Measurements from ENCODE around the gene FST. TPM values are rescaled to one million over a fixed set of nuclear protein-coding genes. Genes with fewer than 3 reads are reported as not detected.

FST gene
- total RNA-seq, 1 experiment from 2014 or later = not detected

- Histone ChIP-seq H3K36me3 (ENCODE audit: insufficient read depth, low read length, poor library complexity, severe bottlenecking) (no peaks in the 10 kb centered on the region), H3K27ac (ENCODE audit: low read depth, low read length, poor library complexity, severe bottlenecking) (no peak overlapping the region), H3K9me3 (ENCODE audit: low read depth, low read length, poor library complexity, severe bottlenecking) (no peaks in the 10 kb centered on the region), H3K4me3 (ENCODE audit: low read depth, low read length, poor library complexity, severe bottlenecking) (no peak overlapping the region), H3K4me1 (ENCODE audit: insufficient read depth, low read length, poor library complexity, severe bottlenecking) (no peaks in the 10 kb centered on the region), H3K27me3 (replicated peaks; ENCODE audit: insufficient read depth, low read depth, low read length, poor library complexity) (no peaks in the 10 kb centered on the region)
- DNase-seq (ENCODE audit: low spot score) = no peak
- ChIA-PET CTCF (interaction anchor here (0.7 kb wide), 1 partner anchor 9 kb away, joined by 8 read pairs; no protein-coding TSS in a partner anchor), POLR2A (ENCODE audit: low non-redundant PET) (no interaction called here)
- TF ChIP-seq CTCF (conservative IDR thresholded peaks at IDR 0.05; ENCODE audit: low read depth, low read length) (no peak), EZH2 (IDR thresholded peaks at IDR 0.05; ENCODE audit: borderline replicate concordance, low read depth, low read length, poor library complexity, severe bottlenecking) (no peak)
- BruUV-seq (replicated peaks) = no TSS peak
- intact Hi-C loops (cut with micrococcal nuclease; ENCODE audit: unreplicated experiment) = no loop called here
Measured at GRCh38 chr5:53434541-53434940, 45.9 kb upstream of the FST start.

GRCh38 chr5:53436480-53437191 is 43.8 kb upstream of the FST start:
- ChIA-PET CTCF (no interaction called here), POLR2A (ENCODE audit: low non-redundant PET) (no interaction called here)
- no peaks in the 10 kb centered on the region for H3K27me3 ChIP-seq (replicated peaks; ENCODE audit: insufficient read depth, low read depth, low read length, poor library complexity)
- H3K9me3 ChIP-seq (ENCODE audit: low read depth, low read length, poor library complexity, severe bottlenecking) = no peaks in the 10 kb centered on the region
- TF ChIP-seq CTCF (conservative IDR thresholded peaks at IDR 0.05; ENCODE audit: low read depth, low read length) (no peak), EZH2 (IDR thresholded peaks at IDR 0.05; ENCODE audit: borderline replicate concordance, low read depth, low read length, poor library complexity, severe bottlenecking) (no peak)
- no peaks in the 10 kb centered on the region for H3K36me3 ChIP-seq (ENCODE audit: insufficient read depth, low read length, poor library complexity, severe bottlenecking)
- DNase-seq (ENCODE audit: low spot score) = no peak
- BruUV-seq (replicated peaks) = no TSS peak
- intact Hi-C loops (cut with micrococcal nuclease; ENCODE audit: unreplicated experiment) = no loop called here
- H3K4me1 ChIP-seq (ENCODE audit: insufficient read depth, low read length, poor library complexity, severe bottlenecking) = no peaks in the 10 kb centered on the region
- H3K4me3 ChIP-seq (ENCODE audit: low read depth, low read length, poor library complexity, severe bottlenecking) = no peak overlapping the region
- no peak overlapping the region for H3K27ac ChIP-seq (ENCODE audit: low read depth, low read length, poor library complexity, severe bottlenecking)

GRCh38 chr5:53438079-53438478 is 42.4 kb upstream of the FST start:
- H3K36me3 ChIP-seq (ENCODE audit: insufficient read depth, low read length, poor library complexity, severe bottlenecking) = no peaks in the 10 kb centered on the region
- no peaks in the 10 kb centered on the region for H3K9me3 ChIP-seq (ENCODE audit: low read depth, low read length, poor library complexity, severe bottlenecking)
- no peaks in the 10 kb centered on the region for H3K27me3 ChIP-seq (replicated peaks; ENCODE audit: insufficient read depth, low read depth, low read length, poor library complexity)
- H3K4me1 ChIP-seq (ENCODE audit: insufficient read depth, low read length, poor library complexity, severe bottlenecking) = no peaks in the 10 kb centered on the region
- BruUV-seq (replicated peaks) = no TSS peak
- no peak overlapping the region for H3K27ac ChIP-seq (ENCODE audit: low read depth, low read length, poor library complexity, severe bottlenecking)
- intact Hi-C loops (cut with micrococcal nuclease; ENCODE audit: unreplicated experiment) = no loop called here
- ChIA-PET CTCF (interaction anchor here (0.7 kb wide), 1 partner anchor 10 kb away, joined by 5 read pairs; no protein-coding TSS in a partner anchor), POLR2A (ENCODE audit: low non-redundant PET) (no interaction called here)
- no peak overlapping the region for H3K4me3 ChIP-seq (ENCODE audit: low read depth, low read length, poor library complexity, severe bottlenecking)
- DNase-seq (ENCODE audit: low spot score) = no peak
- TF ChIP-seq CTCF (conservative IDR thresholded peaks at IDR 0.05; ENCODE audit: low read depth, low read length) (no peak), EZH2 (IDR thresholded peaks at IDR 0.05; ENCODE audit: borderline replicate concordance, low read depth, low read length, poor library complexity, severe bottlenecking) (no peak)

Data from A673 (cell line).